Naive B cell (primary cell): ENCODE measurements around the gene CHSY1. TPM values are rescaled to one million over a fixed set of nuclear protein-coding genes. Genes with fewer than 3 reads are reported as not detected.

Experiments used
- ATAC-seq, 2 donors: fragments of 150-1000 bp; cut with Tn5 transposase; 2 replicates each; pipeline ENCODE4 v1.10.0; 2021; ENCODE audit warnings: low read depth in 2 of 2, mild to moderate bottlenecking in 2 of 2, moderate library complexity in 2 of 2
- DNase-seq: peaks from one replicate; pipeline ENCODE4 v3.0.0; 2022
- H3K27ac Mint-ChIP-seq, 6 donors: one replicate each; pipeline ENCODE4 v1.8.0; 2020 to 2022; ENCODE audit warnings: mild to moderate bottlenecking in 6 of 6, mixed read lengths in 6 of 6, moderate library complexity in 5 of 6, inconsistent platforms in 2 of 6
- H3K27me3 Mint-ChIP-seq, 3 donors: one replicate each; pipeline ENCODE4 v1.8.0; 2021 to 2022; ENCODE audit warnings: mixed read lengths in 3 of 3, mild to moderate bottlenecking in 1 of 3
- H3K36me3 Mint-ChIP-seq, 2 donors: one replicate each; pipeline ENCODE4 v1.8.0; 2020 to 2022; ENCODE audit warnings: mixed read lengths in 2 of 2, inconsistent platforms in 1 of 2, mild to moderate bottlenecking in 1 of 2
- H3K4me1 Mint-ChIP-seq, 3 donors: one replicate each; pipeline ENCODE4 v1.8.0; 2020 to 2022; ENCODE audit warnings: mixed read lengths in 3 of 3, inconsistent platforms in 1 of 3, mild to moderate bottlenecking in 1 of 3, moderate library complexity in 1 of 3
- H3K4me3 Mint-ChIP-seq, 8 donors: one replicate each; pipeline ENCODE4 v1.8.0; 2020 to 2022; ENCODE audit warnings: mild to moderate bottlenecking in 8 of 8, mixed read lengths in 8 of 8, moderate library complexity in 8 of 8, inconsistent platforms in 2 of 8
- H3K9me3 Mint-ChIP-seq, 7 donors: one replicate each; pipeline ENCODE4 v1.8.0; 2020 to 2022; ENCODE audit warnings: mixed read lengths in 7 of 7, mild to moderate bottlenecking in 5 of 7, inconsistent platforms in 2 of 7, moderate library complexity in 1 of 7
- polyA plus RNA-seq, 6 donors: library from polyadenylated mRNA; unstranded; fragments of 300-500 nt; fragmentation: Illumina TruSeq; gene quantifications; one replicate each; pipeline ENCODE4 v1.2.3, GENCODE V29; 2021; ENCODE audit warnings: low read depth in 6 of 6

CHSY1 gene
- polyA plus RNA-seq, 6 donors from 2014 or later: 2.0 to 3.7 (median 2.5) TPM

DNA sequence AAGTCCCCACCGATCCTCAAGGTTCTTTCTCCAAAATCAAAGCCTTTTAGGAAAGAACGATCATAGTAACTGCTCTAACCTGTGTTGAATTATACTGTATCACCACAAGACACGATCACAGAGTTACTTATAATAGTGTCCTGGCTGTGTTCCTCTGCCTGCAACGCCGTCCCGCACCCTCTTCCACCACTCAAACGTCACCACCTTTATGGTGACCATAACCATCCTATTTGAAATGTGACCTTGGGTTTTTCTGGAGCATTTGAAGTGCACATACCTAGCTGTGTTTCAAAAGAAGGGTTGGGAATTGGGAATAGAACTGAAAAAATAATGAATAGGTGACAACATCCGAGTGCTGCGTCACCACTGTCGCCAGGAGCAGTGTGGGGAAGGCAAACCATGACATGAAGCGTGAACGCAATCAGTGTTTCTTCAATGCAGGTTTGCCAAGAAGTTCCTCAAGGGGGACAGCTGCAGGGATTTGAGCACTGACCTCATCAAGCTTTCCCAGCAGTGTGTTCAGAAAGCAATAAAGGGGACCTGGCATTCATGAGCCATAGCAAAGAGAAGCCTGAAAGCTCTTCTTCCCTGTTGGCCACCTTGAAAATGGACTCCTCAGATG, 26.2 kb upstream of the CHSY1 start:
- Mint-ChIP-seq H3K4me1 (peaks cover 12 to 20% (median 13%) of the 10 kb centered on the region in 3 donors), H3K27ac (peak overlapping the region in 5 of 6 donors; percentile 90 to 96 (median 91)), H3K36me3 (peaks cover 28 to 32% of the 10 kb centered on the region in 2 donors), H3K4me3 (peak overlapping the region; percentile 84 to 100 (median 92)), H3K9me3 (no peaks in the 10 kb centered on the region), H3K27me3 (no peaks in the 10 kb centered on the region)
- ATAC-seq (no peak), DNase-seq (no peak)

- Mint-ChIP-seq H3K36me3 (peaks cover 28 to 33% of the 10 kb centered on the region in 2 donors), H3K27ac (peak within 1 kb of the TSS; percentile 90 to 97 (median 94)), H3K4me3 (peak within 1 kb of the TSS; percentile 84 to 100 (median 92)), H3K9me3 (no peaks in the 10 kb centered on the region), H3K4me1 (peaks cover 12 to 20% (median 13%) of the 10 kb centered on the region in 3 donors), H3K27me3 (no peaks in the 10 kb centered on the region)
- ATAC-seq (peak; percentile 98), DNase-seq (peak; percentile 89)
Observed at GRCh38 chr15:101277038-101277822, 25.4 kb upstream of the CHSY1 start, which contains the start of gene SELENOS. TSS of gene SELENOS (minus strand) at chr15:101277485. CDS start at chr15:101277417, 68 bp downstream.

DNA sequence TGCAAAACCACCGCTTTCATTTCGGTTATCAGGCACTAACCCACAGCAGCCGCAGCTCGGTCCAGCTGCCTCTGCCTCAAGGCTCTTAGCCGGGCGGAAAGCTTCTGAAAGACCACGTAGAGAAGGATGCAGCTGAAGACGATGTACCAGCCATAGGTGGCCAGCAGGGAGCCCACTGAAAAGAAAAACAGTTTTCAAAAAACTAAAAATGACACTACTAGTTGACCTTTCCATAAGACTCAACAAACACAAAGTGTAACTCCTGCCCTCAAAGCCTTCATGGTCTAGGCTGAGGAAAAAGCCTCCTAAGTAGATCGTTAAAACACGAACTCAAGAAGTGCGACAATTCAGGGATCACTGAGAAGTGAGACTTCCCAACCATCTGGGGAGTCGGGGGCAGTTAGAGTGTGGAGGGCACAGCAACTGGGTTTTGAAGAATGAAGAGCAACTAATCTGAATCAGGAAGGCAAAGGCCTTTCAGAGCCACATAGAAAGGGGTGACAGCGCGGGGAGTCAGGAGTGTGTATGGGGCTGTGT, 24.7 kb upstream of the CHSY1 start:
- ATAC-seq (no peak), DNase-seq (no peak)
- Mint-ChIP-seq H3K4me1 (peaks cover 11 to 20% (median 12%) of the 10 kb centered on the region in 3 donors), H3K36me3 (peaks cover 24 to 27% of the 10 kb centered on the region in 2 donors), H3K4me3 (peak overlapping the region; percentile 84 to 100 (median 92)), H3K27me3 (no peaks in the 10 kb centered on the region), H3K9me3 (no peaks in the 10 kb centered on the region), H3K27ac (peak overlapping the region; percentile 86 to 97 (median 92))

DNA sequence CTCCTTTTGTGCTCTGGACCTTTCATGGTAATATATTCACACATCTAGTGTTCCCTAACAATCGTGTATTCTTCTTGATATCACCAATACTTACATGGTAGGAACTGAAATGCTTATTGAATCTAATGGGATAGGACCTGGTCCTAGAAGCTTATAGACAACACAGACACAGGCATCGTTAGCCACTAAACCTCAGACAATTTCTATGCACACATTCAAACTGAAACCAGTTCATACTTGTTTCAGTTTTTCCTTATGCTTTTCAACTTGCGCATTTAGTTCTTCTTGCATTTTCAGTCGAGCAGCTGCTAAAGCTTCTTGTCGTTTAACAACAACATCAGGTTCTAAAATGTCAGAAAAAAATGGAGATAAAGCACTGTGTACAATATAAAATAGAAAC, 23.2 kb upstream of the CHSY1 start:
- H3K27ac Mint-ChIP-seq: no peak overlapping the region
- peaks cover 11 to 20% (median 12%) of the 10 kb centered on the region in 3 donors for H3K4me1 Mint-ChIP-seq
- DNase-seq (no peak), ATAC-seq (no peak)
- no peaks in the 10 kb centered on the region for H3K27me3 Mint-ChIP-seq
- H3K36me3 Mint-ChIP-seq: peaks cover 29 to 33% of the 10 kb centered on the region in 2 donors
- no peaks in the 10 kb centered on the region for H3K9me3 Mint-ChIP-seq
- peak overlapping the region in 3 of 8 donors; percentile 16 to 75 (median 69) for H3K4me3 Mint-ChIP-seq

GRCh38 chr15:101273534-101273933, 21.7 kb upstream of the CHSY1 start:
- peak overlapping the region in 2 of 8 donors; percentile 18 to 21 for H3K4me3 Mint-ChIP-seq
- H3K27ac Mint-ChIP-seq: peak overlapping the region in 1 of 6 donors; percentile 55
- H3K4me1 Mint-ChIP-seq: peaks cover 11 to 20% (median 12%) of the 10 kb centered on the region in 3 donors
- H3K27me3 Mint-ChIP-seq: no peaks in the 10 kb centered on the region
- H3K9me3 Mint-ChIP-seq: no peaks in the 10 kb centered on the region
- no peak for ATAC-seq
- H3K36me3 Mint-ChIP-seq: peaks cover 36 to 38% of the 10 kb centered on the region in 2 donors
- no peak for DNase-seq

GRCh38 chr15:101272584-101272983, 20.7 kb upstream of the CHSY1 start:
- ATAC-seq: no peak
- H3K27ac Mint-ChIP-seq: peak overlapping the region in 1 of 6 donors; percentile 73
- DNase-seq: no peak
- peaks cover 11 to 12% (median 12%) of the 10 kb centered on the region in 3 donors for H3K4me1 Mint-ChIP-seq
- no peaks in the 10 kb centered on the region for H3K9me3 Mint-ChIP-seq
- peaks cover 36 to 38% of the 10 kb centered on the region in 2 donors for H3K36me3 Mint-ChIP-seq
- no peaks in the 10 kb centered on the region for H3K27me3 Mint-ChIP-seq
- no peak overlapping the region for H3K4me3 Mint-ChIP-seq

- Mint-ChIP-seq H3K4me1 (peaks cover 0 to 6% (median 0%) of the 10 kb centered on the region in 3 donors), H3K27me3 (no peaks in the 10 kb centered on the region), H3K27ac (peak overlapping the region in 2 of 6 donors; percentile 3 to 16), H3K4me3 (peak overlapping the region in 2 of 8 donors; percentile 5 to 26), H3K9me3 (no peaks in the 10 kb centered on the region), H3K36me3 (peaks cover 31 to 33% of the 10 kb centered on the region in 2 donors)
- no peak for ATAC-seq
- no peak for DNase-seq
Observed at GRCh38 chr15:101269479-101270223, 17.8 kb upstream of the CHSY1 start.

DNA sequence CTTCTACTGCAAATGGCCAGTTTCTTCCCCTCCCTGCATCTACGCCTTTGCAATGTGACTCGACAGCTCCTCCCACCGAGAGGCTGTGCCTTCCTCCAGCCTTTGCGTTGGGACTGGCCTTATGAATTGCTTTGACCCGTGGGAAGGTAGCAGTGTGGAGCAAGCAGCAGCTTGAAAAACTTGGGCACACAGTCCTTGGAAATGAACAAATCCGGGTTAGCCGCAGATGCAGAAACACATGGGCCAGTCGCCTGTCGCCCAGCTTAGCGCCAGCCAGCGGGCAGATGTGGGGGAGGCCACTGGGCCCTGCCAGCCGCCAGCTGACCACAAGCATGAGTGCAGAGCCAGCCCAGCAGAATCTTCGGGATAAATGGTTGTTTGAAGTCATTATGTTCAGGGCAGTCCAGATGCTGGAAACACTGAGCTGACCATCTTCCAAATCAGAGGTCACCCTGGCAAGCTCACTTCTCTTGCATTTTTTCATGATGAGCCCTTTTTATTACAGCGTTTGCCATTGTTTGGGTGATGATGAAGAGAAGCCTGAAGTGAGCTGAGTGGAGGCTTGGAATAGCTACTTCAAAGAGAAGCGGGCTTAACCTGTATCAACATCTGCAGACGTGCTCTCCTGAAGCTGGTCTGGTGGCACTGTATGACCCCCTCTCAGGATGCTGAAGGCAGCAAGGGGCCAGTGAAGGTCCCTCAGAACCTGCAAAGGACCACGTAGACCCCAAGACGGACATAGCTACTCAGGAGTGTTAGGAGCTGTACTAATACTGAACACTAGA, 15.7 kb upstream of the CHSY1 start:
- H3K27ac Mint-ChIP-seq: no peak overlapping the region
- H3K4me3 Mint-ChIP-seq: no peak overlapping the region
- no peak for ATAC-seq

DNA sequence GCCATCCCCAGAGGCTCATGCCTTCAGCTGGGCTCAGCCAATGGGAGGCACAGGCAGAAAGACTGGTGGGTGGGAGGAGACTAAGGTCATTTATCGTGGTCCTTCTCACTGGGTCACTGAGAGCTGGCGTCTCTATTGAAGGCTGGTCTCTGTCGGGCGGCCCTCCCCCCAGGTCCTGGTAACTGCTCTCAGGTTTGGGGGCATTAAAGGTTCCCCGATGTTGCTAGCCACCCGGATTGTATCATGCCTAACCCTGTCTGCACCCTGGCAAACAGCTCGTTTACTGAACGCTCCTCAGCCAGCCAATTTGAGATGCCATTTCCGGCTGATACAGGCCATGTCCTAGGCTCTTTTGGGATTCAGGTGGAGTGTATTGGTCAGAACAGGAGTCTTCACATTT, 14.9 kb upstream of the CHSY1 start:
- Mint-ChIP-seq H3K27me3 (peaks cover 0 to 12% (median 0%) of the 10 kb centered on the region in 3 donors), H3K36me3 (peaks cover 10 to 17% of the 10 kb centered on the region in 2 donors), H3K27ac (no peak overlapping the region), H3K4me1 (no peaks in the 10 kb centered on the region), H3K4me3 (no peak overlapping the region), H3K9me3 (no peaks in the 10 kb centered on the region)
- ATAC-seq (no peak), DNase-seq (no peak)

More for the DNA sequence above, 15.7 kb upstream of the CHSY1 start:
- DNase-seq: no peak
- Mint-ChIP-seq H3K27me3 (peaks cover 0 to 6% (median 0%) of the 10 kb centered on the region in 3 donors), H3K4me1 (no peaks in the 10 kb centered on the region), H3K36me3 (peaks cover 12 to 17% of the 10 kb centered on the region in 2 donors), H3K9me3 (no peaks in the 10 kb centered on the region)

DNA sequence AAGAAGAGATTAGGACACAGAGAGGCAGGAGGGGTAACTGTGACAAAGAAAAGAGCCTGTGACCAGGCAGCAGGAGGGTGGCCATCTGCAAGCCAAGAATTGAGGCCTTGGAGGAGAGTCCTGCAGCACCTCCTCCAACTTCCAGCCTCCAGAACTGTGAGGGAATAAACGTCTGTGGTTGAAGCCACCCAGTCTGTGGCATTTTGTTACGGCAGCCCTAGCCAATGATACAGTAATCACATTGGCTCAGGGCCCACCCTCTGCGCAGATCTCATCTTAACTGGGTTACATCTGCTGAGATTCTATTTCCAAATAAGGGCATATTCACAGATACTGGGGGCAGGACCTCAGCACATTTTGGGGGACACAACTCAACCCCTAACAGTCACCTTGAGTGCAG, 14.2 kb upstream of the CHSY1 start:
- H3K4me1 Mint-ChIP-seq: no peaks in the 10 kb centered on the region
- H3K27ac Mint-ChIP-seq: peak overlapping the region in 3 of 6 donors; percentile 24 to 81 (median 30)
- no peaks in the 10 kb centered on the region for H3K9me3 Mint-ChIP-seq
- ATAC-seq (no peak), DNase-seq (no peak)
- H3K36me3 Mint-ChIP-seq: peaks cover 4 to 11% of the 10 kb centered on the region in 2 donors
- no peak overlapping the region for H3K4me3 Mint-ChIP-seq
- H3K27me3 Mint-ChIP-seq: peaks cover 0 to 12% (median 0%) of the 10 kb centered on the region in 3 donors

GRCh38 chr15:101264911-101265641, 13.2 kb upstream of the CHSY1 start:
- ATAC-seq: no peak
- no peaks in the 10 kb centered on the region for H3K9me3 Mint-ChIP-seq
- H3K27me3 Mint-ChIP-seq: peaks cover 0 to 18% (median 4%) of the 10 kb centered on the region in 3 donors
- no peak overlapping the region for H3K27ac Mint-ChIP-seq
- no peak for DNase-seq
- peaks cover 3 to 9% of the 10 kb centered on the region in 2 donors for H3K36me3 Mint-ChIP-seq
- H3K4me1 Mint-ChIP-seq: no peaks in the 10 kb centered on the region
- H3K4me3 Mint-ChIP-seq: no peak overlapping the region

GRCh38 chr15:101264011-101264410, 12.2 kb upstream of the CHSY1 start:
- no peaks in the 10 kb centered on the region for H3K4me1 Mint-ChIP-seq
- DNase-seq (no peak), ATAC-seq (no peak)
- H3K27ac Mint-ChIP-seq: no peak overlapping the region
- peaks cover 0 to 2% of the 10 kb centered on the region in 2 donors for H3K36me3 Mint-ChIP-seq
- peaks cover 0 to 27% (median 7%) of the 10 kb centered on the region in 3 donors for H3K27me3 Mint-ChIP-seq
- no peaks in the 10 kb centered on the region for H3K9me3 Mint-ChIP-seq
- no peak overlapping the region for H3K4me3 Mint-ChIP-seq
